Glomerular visceral epithelial cell (primary cell): ENCODE measurements around the gene SLC22A7.
A peak's percentile ranks its signal among the peaks of the same experiment; 100 is the strongest.

Experiments
- DNase-seq: peaks from one replicate; pipeline ENCODE4 v3.0.0-alpha.2; 2016; ENCODE audit errors: extremely low spot score

SLC22A7 gene

GRCh38 chr6:43297644-43298564 lies at the start of gene SLC22A7:
Gene SLC22A7 (plus strand): TSS chr6:43298260. CDS start chr6:43298359, 99 bp downstream.
- no peak for DNase-seq

- no peak for DNase-seq
Measured at GRCh38 chr6:43248791-43249190, 49.3 kb upstream of the SLC22A7 start.

GRCh38 chr6:43250992-43251373 lies 47.1 kb upstream of the SLC22A7 start:
- DNase-seq = no peak

GRCh38 chr6:43253401-43253800 lies 44.7 kb upstream of the SLC22A7 start:
- DNase-seq = no peak

- DNase-seq = no peak
Measured at GRCh38 chr6:43254138-43254817, 43.8 kb upstream of the SLC22A7 start.

- no peak for DNase-seq
Measured at GRCh38 chr6:43254846-43255245, 43.2 kb upstream of the SLC22A7 start.

GRCh38 chr6:43255408-43256054 lies 42.5 kb upstream of the SLC22A7 start:
- DNase-seq = no peak

GRCh38 chr6:43256670-43257366 lies 41.2 kb upstream of the SLC22A7 start:
- no peak for DNase-seq

- no peak for DNase-seq
Measured at GRCh38 chr6:43257367-43258145, 40.5 kb upstream of the SLC22A7 start.

- no peak for DNase-seq
Measured at GRCh38 chr6:43258180-43258579, 39.9 kb upstream of the SLC22A7 start.

GRCh38 chr6:43258807-43259686 lies 39.0 kb upstream of the SLC22A7 start:
- no peak for DNase-seq

GRCh38 chr6:43260791-43261190 lies 37.3 kb upstream of the SLC22A7 start:
- no peak for DNase-seq

- no peak for DNase-seq
Measured at GRCh38 chr6:43261198-43261597, 36.9 kb upstream of the SLC22A7 start.

- no peak for DNase-seq
Measured at GRCh38 chr6:43262000-43262779, 35.9 kb upstream of the SLC22A7 start.

- DNase-seq = no peak
Measured at GRCh38 chr6:43262780-43263313, 35.2 kb upstream of the SLC22A7 start.

GRCh38 chr6:43263314-43264178 lies 34.5 kb upstream of the SLC22A7 start:
- DNase-seq = peak; percentile 72

- DNase-seq = no peak
Measured at GRCh38 chr6:43264599-43265145, 33.4 kb upstream of the SLC22A7 start.

- no peak for DNase-seq
Measured at GRCh38 chr6:43265564-43265963, 32.5 kb upstream of the SLC22A7 start.
